GM23248 (cell line): Measurements from ENCODE around the gene RTN3.
"Not testable (repeated sequence)": the region's sequence is repeated elsewhere in the genome, so short reads cannot be mapped to it uniquely, and the experiment has no call there.

Source experiments
- EZH2 ChIP-seq: fragments of 200-600 bp; sonication (generic); IDR thresholded peaks from 2 replicates; pipeline ENCODE4 v1.6.1; 2018; ENCODE audit warnings: antibody characterized with exemption, mild to moderate bottlenecking; ENCODE audit not compliant: insufficient read depth, poor library complexity, severe bottlenecking
- EZH2phosphoT487 ChIP-seq: fragments of 200-600 bp; sonication (generic); IDR thresholded peaks from 2 replicates; pipeline ENCODE4 v1.6.1; 2018; ENCODE audit warnings: antibody characterized with exemption, moderate library complexity, mild to moderate bottlenecking, low read depth; ENCODE audit not compliant: insufficient read depth

DNA sequence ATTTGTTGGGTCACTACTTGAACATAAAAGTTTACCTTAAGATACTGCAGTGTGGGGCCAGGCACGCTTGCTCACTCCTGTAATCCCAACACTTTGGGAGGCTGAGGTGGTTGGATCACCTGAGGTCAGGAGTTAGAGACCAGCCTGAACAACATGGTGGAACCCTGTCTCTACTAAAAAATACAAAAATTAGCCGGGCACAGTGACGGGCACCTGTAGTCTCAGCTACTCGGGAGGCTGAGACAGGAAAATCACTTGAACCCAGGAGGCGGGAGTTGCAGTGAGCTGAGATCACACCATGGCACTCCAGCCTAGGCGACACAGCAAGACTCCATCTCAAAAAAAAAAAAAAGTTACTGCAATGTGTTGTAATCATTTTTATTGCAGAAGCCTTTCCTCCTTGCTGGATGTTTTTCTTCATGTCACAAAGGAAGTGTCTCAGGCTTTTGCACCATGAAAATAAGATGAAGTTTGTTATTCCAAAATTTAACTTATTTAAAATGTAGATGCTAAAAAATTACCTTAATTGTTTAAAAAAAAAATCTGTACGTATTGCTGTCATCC, 3.9 kb downstream of the RTN3 start:
- TF ChIP-seq EZH2phosphoT487, EZH2: not testable (repeated sequence)
